OCI-LY1 (cell line): Measurements from ENCODE around the gene TPST2.

Experiments
- CTCF ChIP-seq: fragments of 200-600 bp; sonication (generic), shearing (Covaris generic); IDR thresholded peaks from 2 replicates; pipeline ENCODE4 v1.5.1; 2017; ENCODE audit warnings: mild to moderate bottlenecking, antibody characterized with exemption, low read length, moderate library complexity, mixed read lengths
- EZH2 ChIP-seq: fragments of 200-600 bp; sonication (generic), shearing (Covaris generic); IDR thresholded peaks from 2 replicates; pipeline ENCODE4 v1.8.0; 2017; ENCODE audit warnings: borderline replicate concordance, mixed run types, mild to moderate bottlenecking, antibody characterized with exemption, low read length, moderate library complexity, mixed read lengths

- TF ChIP-seq EZH2 (no peak), CTCF (no peak)
Observed at GRCh38 chr22:26632422-26633155, 42.7 kb upstream of the TPST2 start.
